Measurements from ENCODE around the gene QSER1. TPM values are rescaled to one million over a fixed set of nuclear protein-coding genes. Genes with fewer than 3 reads are reported as not detected.
A peak's percentile ranks its signal among the peaks of the same experiment; 100 is the strongest.

QSER1 gene
- polyA plus RNA-seq, 1 experiment = 16.4 TPM

DNA sequence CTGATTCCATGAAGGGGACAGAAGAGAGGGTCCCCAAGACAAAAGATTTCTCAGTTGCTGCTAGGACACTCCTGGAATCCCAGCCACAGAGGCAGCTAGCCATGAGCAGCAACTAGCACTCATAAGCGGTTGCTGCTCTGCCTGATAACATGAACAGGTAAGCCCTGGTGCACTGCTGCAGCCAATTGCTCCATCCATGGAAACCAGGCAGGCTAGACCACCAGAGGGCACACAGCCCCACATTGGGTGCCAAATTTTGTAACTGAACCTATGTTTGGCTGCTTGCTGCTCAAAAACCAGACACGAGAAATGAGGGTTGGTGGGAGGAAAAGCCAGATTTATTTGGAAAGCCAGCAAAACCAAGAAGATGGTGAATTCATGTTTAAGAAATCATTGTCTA is 21.9 kb upstream of the QSER1 start:
- H3K27ac ChIP-seq (ENCODE audit: low read depth, low read length) = no peak overlapping the region
- TF ChIP-seq, protein P1, sequence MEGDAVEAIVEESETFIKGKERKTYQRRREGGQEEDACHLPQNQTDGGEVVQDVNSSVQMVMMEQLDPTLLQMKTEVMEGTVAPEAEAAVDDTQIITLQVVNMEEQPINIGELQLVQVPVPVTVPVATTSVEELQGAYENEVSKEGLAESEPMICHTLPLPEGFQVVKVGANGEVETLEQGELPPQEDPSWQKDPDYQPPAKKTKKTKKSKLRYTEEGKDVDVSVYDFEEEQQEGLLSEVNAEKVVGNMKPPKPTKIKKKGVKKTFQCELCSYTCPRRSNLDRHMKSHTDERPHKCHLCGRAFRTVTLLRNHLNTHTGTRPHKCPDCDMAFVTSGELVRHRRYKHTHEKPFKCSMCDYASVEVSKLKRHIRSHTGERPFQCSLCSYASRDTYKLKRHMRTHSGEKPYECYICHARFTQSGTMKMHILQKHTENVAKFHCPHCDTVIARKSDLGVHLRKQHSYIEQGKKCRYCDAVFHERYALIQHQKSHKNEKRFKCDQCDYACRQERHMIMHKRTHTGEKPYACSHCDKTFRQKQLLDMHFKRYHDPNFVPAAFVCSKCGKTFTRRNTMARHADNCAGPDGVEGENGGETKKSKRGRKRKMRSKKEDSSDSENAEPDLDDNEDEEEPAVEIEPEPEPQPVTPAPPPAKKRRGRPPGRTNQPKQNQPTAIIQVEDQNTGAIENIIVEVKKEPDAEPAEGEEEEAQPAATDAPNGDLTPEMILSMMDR (IDR thresholded peaks at IDR 0.05; ENCODE audit: low read depth, low read length) = peak; percentile 43
- no peak for DNase-seq (ENCODE audit: low read depth, low spot score)
- peaks cover 4% of the 10 kb centered on the region for H3K27me3 ChIP-seq (ENCODE audit: control insufficient read depth, insufficient read depth, low read length)
- ChIA-PET POLR2A (no interaction called here), CTCF (interaction anchor here (0.6 to 1.0 kb wide), 2 partner anchors 26 to 62 kb away, joined by 3 to 4 read pairs; no protein-coding TSS in a partner anchor)
- H3K4me3 ChIP-seq (ENCODE audit: low read depth, low read length) = no peak overlapping the region
- no peaks in the 10 kb centered on the region for H3K9me3 ChIP-seq (ENCODE audit: control insufficient read depth, insufficient read depth, low read length)

DNA sequence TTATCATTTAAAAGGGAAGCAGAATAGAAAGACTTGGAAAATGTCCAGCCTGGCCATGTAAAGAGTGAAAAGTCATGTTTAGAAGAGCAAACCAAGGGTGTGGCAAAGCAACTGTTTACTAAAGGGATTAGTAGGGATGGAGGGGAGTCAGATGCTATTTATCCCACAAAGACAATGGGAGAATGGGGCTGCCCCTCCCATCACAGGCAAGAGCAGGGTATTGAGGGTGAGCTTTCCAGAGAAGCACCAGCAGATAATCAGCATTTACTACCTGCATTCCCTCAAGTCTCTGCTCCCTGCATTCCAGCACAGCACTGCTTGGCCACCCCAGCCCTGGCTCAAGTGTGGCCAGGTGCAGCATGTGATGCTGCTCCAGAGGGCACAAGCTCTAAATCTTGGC is 18.5 kb upstream of the QSER1 start:
- ChIA-PET CTCF (no interaction called here), POLR2A (no interaction called here)
- H3K9me3 ChIP-seq (ENCODE audit: control insufficient read depth, insufficient read depth, low read length) = no peaks in the 10 kb centered on the region
- no peak overlapping the region for H3K4me3 ChIP-seq (ENCODE audit: low read depth, low read length)
- DNase-seq (ENCODE audit: low read depth, low spot score) = no peak
- no peak overlapping the region for H3K27ac ChIP-seq (ENCODE audit: low read depth, low read length)
- no peaks in the 10 kb centered on the region for H3K27me3 ChIP-seq (ENCODE audit: control insufficient read depth, insufficient read depth, low read length)
- TF ChIP-seq, protein P1 (IDR thresholded peaks at IDR 0.05; ENCODE audit: low read depth, low read length) = no peak

DNA sequence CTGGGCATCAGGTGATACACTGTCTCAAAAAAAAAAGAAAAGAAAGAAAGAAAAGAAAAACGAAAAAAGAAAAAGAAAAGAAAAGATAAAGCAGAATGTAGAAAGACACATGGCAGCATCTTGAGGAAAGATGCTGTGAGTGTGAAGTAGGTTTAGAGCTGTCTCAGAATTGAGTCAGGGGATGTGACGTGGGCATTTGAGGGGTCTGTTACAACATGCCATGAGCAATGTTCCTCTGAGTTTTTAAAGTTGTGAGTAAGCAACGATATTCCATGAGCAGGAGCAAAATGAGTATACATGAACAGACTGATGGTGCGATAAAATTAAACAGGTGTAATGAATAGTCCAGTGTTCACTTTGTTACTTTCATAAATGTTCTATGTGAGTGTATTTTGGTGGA is 11.3 kb upstream of the QSER1 start:
- H3K9me3 ChIP-seq (ENCODE audit: control insufficient read depth, insufficient read depth, low read length) = no peaks in the 10 kb centered on the region
- no peak for DNase-seq (ENCODE audit: low read depth, low spot score)
- no peak overlapping the region for H3K27ac ChIP-seq (ENCODE audit: low read depth, low read length)
- ChIA-PET CTCF (interaction anchor here (0.6 to 1.1 kb wide), 3 partner anchors 14 to 828 kb away, joined by 3 read pairs; no protein-coding TSS in a partner anchor), POLR2A (no interaction called here)
- H3K4me3 ChIP-seq (ENCODE audit: low read depth, low read length) = no peak overlapping the region
- peaks cover 2% of the 10 kb centered on the region for H3K27me3 ChIP-seq (ENCODE audit: control insufficient read depth, insufficient read depth, low read length)
- TF ChIP-seq, protein P1 (IDR thresholded peaks at IDR 0.05; ENCODE audit: low read depth, low read length) = no peak

DNA sequence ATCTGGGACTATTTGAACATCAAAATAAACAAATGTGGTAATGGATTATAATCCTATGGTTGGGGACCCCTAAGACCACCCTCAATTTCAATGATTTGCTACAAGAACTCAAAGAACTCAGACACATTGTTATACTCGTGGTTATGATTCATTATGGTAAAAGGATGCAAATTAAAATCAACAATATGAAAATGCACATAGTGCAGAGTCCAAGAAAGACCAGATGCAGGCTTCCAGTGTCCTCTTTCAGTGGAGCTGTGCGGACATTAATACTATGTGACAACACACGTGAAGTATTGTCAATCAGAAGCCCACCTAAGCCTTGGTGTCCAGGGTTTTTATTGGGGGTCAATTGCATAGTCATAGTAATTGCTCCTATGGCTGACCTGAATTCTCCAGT is 9.2 kb upstream of the QSER1 start:
- H3K9me3 ChIP-seq (ENCODE audit: control insufficient read depth, insufficient read depth, low read length) = peaks cover 5% of the 10 kb centered on the region; the same call in 1 of the 2 replicates
- H3K4me3 ChIP-seq (ENCODE audit: low read depth, low read length) = no peak overlapping the region
- ChIA-PET CTCF (no interaction called here), POLR2A (interaction anchor here (0.6 kb wide), 1 partner anchor 1544 kb away, joined by 3 read pairs; no protein-coding TSS in a partner anchor)
- no peak overlapping the region for H3K27ac ChIP-seq (ENCODE audit: low read depth, low read length)
- TF ChIP-seq, protein P1 (IDR thresholded peaks at IDR 0.05; ENCODE audit: low read depth, low read length) = no peak
- peaks cover 2% of the 10 kb centered on the region for H3K27me3 ChIP-seq (ENCODE audit: control insufficient read depth, insufficient read depth, low read length)
- no peak for DNase-seq (ENCODE audit: low read depth, low spot score)

DNA sequence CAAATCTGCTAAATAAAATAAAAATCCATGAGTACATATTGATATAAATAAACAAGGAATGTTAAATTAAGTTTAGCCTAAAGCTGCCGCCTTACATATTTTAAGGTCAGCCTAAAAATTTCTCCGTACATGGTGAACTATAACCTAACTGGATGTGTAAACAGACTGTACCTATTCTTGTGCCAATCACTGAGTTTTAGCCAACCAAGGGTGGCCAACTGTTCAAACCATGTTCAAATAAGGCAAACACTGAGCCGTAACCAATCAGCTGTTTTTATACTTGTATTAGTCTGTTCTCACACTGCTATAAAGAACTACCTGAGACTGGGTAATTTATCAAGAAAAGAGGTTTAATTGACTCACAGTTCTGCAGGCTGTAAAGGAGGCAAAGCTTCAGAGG is 8.6 kb upstream of the QSER1 start:
- H3K27me3 ChIP-seq (ENCODE audit: control insufficient read depth, insufficient read depth, low read length) = peaks cover 2% of the 10 kb centered on the region
- peaks cover 5% of the 10 kb centered on the region; the same call in 1 of the 2 replicates for H3K9me3 ChIP-seq (ENCODE audit: control insufficient read depth, insufficient read depth, low read length)
- TF ChIP-seq, protein P1 (IDR thresholded peaks at IDR 0.05; ENCODE audit: low read depth, low read length) = no peak
- no peak overlapping the region for H3K27ac ChIP-seq (ENCODE audit: low read depth, low read length)
- ChIA-PET POLR2A (no interaction called here), CTCF (interaction anchor here (0.6 kb wide), 1 partner anchor 833 kb away, joined by 3 read pairs; no protein-coding TSS in a partner anchor)
- DNase-seq (ENCODE audit: low read depth, low spot score) = no peak
- no peak overlapping the region for H3K4me3 ChIP-seq (ENCODE audit: low read depth, low read length)
